ENCODE measurements around the gene CARD6. TPM values are rescaled to one million over a fixed set of nuclear protein-coding genes. Genes with fewer than 3 reads are reported as not detected.
A peak's percentile ranks its signal among the peaks of the same experiment; 100 is the strongest.
"Not testable (repeated sequence)": the region's sequence is repeated elsewhere in the genome, so short reads cannot be mapped to it uniquely, and the experiment has no call there.

The CARD6 gene
- total and polyA plus RNA-seq, 11 donors: 2.2 to 13.0 (median 5.6) TPM

DNA sequence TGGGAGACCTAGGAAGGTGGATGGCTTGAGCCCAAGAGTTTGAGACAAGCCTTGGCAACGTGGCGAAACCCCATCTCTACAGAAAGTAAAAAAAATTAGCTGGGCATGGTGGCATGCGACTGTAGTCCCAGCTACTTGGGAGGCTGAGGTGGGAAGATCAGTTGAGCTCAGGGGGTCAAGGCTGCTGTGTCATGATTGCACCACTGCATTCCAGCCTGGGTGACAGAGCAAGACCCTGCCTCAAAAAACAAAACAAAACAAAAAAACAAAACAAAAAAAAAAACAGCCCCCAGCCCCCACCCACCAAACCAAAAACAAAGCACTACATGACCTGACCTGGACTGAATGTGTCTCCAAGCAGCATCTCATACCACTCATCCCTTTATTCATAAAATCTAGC, 34.8 kb downstream of the CARD6 start:
- no peak for DNase-seq
- WGBS, 4 donors: 77 to 89% (median 81%) methylated on average over 3 of the region's 3 CpGs

DNA sequence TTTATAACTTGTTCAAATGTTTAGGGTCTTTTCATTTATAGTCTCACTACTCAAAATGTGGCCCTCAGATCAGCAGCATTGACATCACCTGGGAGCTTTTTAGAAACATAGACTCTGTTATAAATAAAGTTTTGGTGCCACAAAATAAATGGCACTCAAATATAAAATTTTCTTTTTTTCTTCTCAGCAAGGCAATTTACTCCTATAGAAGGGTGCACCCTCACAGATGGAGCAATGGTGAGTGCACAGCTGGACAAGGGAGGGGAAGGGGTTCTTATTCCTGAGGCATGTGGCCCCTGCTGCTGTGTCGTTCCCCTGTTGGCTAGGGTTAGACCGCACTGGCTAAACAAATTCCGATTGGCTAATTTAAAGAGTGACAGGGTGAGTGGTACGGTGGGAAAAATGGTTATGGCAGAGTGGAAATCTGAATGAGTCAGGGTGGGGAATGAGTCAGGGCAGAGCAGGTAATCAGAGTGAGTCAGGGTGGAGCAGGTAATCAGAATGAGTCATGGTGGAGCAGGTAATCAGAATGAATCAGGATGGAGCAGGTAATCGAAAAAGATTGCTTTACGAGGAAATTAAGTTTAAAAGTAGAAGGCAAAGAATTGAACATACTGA, 36.3 kb downstream of the CARD6 start:
- H3K9me3 ChIP-seq: peaks cover 0 to 5% (median 0%) of the 10 kb centered on the region in 12 donors
- ATAC-seq (no peak), DNase-seq (no peak)
- no peak overlapping the region for H3K27ac ChIP-seq
- H3K36me3 ChIP-seq: no peaks in the 10 kb centered on the region
- no peak for TF ChIP-seq POLR2A (IDR thresholded peaks at IDR 0.05)
- TF ChIP-seq, protein P1, sequence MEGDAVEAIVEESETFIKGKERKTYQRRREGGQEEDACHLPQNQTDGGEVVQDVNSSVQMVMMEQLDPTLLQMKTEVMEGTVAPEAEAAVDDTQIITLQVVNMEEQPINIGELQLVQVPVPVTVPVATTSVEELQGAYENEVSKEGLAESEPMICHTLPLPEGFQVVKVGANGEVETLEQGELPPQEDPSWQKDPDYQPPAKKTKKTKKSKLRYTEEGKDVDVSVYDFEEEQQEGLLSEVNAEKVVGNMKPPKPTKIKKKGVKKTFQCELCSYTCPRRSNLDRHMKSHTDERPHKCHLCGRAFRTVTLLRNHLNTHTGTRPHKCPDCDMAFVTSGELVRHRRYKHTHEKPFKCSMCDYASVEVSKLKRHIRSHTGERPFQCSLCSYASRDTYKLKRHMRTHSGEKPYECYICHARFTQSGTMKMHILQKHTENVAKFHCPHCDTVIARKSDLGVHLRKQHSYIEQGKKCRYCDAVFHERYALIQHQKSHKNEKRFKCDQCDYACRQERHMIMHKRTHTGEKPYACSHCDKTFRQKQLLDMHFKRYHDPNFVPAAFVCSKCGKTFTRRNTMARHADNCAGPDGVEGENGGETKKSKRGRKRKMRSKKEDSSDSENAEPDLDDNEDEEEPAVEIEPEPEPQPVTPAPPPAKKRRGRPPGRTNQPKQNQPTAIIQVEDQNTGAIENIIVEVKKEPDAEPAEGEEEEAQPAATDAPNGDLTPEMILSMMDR (IDR thresholded peaks at IDR 0.05): no peak
- H3K4me3 ChIP-seq: no peak overlapping the region
- no peaks in the 10 kb centered on the region for H3K27me3 ChIP-seq
- 90 to 97% (median 94%) methylated on average over 6 of the region's 6 CpGs for WGBS, 4 donors
- intact Hi-C loops (cut with DNase I): loop anchor here in 9 of 10 donors (5.0 to 10.0 kb wide), 10 partner anchors 35 to 1300 kb away; partner anchors contain the start of genes TTC33 (in 4 of the 9), CARD6 (in 1 of the 9) and RPL37 (in 1 of the 9)
- H3K4me1 ChIP-seq: peaks cover 0 to 4% (median 0%) of the 10 kb centered on the region in 12 donors

More for the DNA sequence above, 34.8 kb downstream of the CARD6 start:
- Histone ChIP-seq H3K9me3 (no peaks in the 10 kb centered on the region), H3K4me1 (peaks cover 0 to 4% (median 0%) of the 10 kb centered on the region in 12 donors), H3K36me3 (no peaks in the 10 kb centered on the region), H3K27me3 (no peaks in the 10 kb centered on the region), H3K27ac (no peak overlapping the region), H3K4me3 (no peak overlapping the region)
- intact Hi-C loops (cut with DNase I): loop anchor here in 9 of 10 donors (5.0 to 10.0 kb wide), 10 partner anchors 34 to 1299 kb away; partner anchors contain the start of genes TTC33 (in 4 of the 9), CARD6 (in 1 of the 9) and RPL37 (in 1 of the 9)
- ATAC-seq: no peak
- TF ChIP-seq, protein P1 (IDR thresholded peaks at IDR 0.05): no peak
- TF ChIP-seq POLR2A (IDR thresholded peaks at IDR 0.05): no peak

DNA sequence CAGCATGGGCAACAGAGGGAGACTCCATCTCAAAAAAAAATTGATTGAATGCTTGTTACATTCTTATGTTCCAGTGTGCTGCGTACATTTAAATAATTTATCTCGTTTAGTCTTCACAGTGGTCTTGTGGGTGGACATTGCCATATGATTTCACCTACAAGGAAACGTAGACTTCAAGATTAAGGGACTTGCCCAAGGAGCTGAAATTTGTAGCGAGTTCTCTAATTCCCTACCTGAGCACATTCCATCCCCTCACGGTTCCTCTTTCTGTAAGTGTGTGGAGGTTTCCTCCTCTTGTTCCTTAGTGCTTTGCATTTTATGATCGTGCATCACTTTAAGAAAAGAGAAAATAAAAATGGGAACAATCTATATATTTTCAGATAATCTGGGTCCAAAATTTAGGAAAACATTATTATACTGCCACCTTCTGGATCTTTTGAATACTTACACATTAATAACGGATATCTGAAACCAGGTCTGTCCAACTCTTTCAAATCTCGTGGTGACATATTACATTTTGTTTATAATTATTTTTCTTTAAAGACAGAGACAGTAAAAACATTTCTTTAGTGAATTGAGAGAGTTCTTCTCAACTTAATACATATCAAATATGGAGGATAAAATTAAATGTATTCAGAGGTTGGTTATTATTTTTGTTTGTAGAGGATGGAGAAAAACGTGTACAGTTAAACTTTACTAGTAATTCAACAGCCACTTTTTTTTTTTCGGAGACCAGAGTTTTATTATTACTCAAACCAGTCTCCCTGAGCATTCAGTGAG, 38.2 kb downstream of the CARD6 start:
- H3K36me3 ChIP-seq: no peaks in the 10 kb centered on the region
- ATAC-seq: no peak
- DNase-seq: no peak
- no peaks in the 10 kb centered on the region for H3K27me3 ChIP-seq
- no peak overlapping the region for H3K4me3 ChIP-seq
- 32 to 39% (median 34%) methylated on average over 10 of the region's 10 CpGs for WGBS, 4 donors
- peaks cover 0 to 4% (median 0%) of the 10 kb centered on the region in 12 donors for H3K4me1 ChIP-seq
- no peak for TF ChIP-seq POLR2A (IDR thresholded peaks at IDR 0.05)
- TF ChIP-seq, protein P1 (IDR thresholded peaks at IDR 0.05): peak; percentile 47 to 72 (median 64)
- H3K27ac ChIP-seq: no peak overlapping the region
- intact Hi-C loops (cut with DNase I): loop anchor here (1.0 to 10.0 kb wide), 12 partner anchors 37 to 1302 kb away; partner anchors contain the start of genes TTC33 (in 8 of the 10), CARD6 (in 1 of the 10) and RPL37 (in 1 of the 10)
- peaks cover 0 to 5% (median 0%) of the 10 kb centered on the region in 12 donors for H3K9me3 ChIP-seq

DNA sequence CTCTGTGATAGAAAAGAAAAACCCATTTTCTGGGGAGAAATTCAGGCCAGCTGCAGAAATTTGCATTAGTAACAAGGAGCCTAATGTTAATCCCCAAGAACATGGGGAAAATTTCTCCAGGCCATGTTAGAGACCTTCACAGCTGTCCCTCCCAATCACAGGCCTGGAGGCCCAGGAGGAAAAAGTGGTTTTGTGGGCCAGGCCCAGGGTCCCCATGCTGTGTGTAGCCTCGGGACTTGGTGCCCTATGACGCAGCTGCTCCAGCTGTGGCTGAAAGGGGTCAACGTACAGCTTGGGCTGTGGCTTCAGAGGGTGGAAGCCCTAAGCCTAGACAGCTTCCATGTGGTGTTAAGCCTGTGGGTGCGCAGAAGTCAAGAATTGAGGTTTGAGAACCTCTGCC, 41.1 kb downstream of the CARD6 start:
- 91 to 100% (median 93%) methylated on average over 4 of the region's 4 CpGs for WGBS, 4 donors
- H3K9me3 ChIP-seq: peaks cover 0 to 5% (median 0%) of the 10 kb centered on the region in 12 donors
- DNase-seq (no peak), ATAC-seq (no peak)
- H3K27ac ChIP-seq: no peak overlapping the region
- H3K36me3 ChIP-seq: no peaks in the 10 kb centered on the region
- no peaks in the 10 kb centered on the region for H3K27me3 ChIP-seq
- TF ChIP-seq, protein P1 (IDR thresholded peaks at IDR 0.05): no peak
- TF ChIP-seq POLR2A (IDR thresholded peaks at IDR 0.05): no peak
- H3K4me3 ChIP-seq: no peak overlapping the region
- intact Hi-C loops (cut with DNase I): loop anchor here in 2 of 10 donors (10.0 kb wide), 2 partner anchors 937 to 1307 kb away; no protein-coding TSS in a partner anchor
- peaks cover 0 to 4% (median 0%) of the 10 kb centered on the region in 12 donors for H3K4me1 ChIP-seq

DNA sequence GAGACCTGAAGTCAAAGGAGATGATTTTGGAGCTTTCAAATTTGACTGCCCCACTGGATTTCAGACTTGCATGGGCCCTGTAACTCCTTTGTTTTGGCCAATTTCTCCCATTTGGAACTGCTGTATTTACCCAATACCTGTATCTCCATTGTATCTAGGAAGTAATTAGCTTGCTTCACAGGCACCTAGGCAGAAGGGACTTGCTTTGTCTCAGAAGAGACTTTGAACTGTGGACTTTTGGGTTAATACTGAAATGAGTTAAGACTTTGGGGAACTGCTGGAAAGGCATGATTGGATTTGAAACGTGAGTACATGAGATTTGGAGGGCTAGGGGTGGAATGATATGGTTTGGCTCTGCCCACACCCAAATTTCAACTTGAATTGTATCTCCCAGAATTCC, 41.9 kb downstream of the CARD6 start:
- DNase-seq, H3K27ac ChIP-seq, H3K4me1 ChIP-seq, H3K4me3 ChIP-seq, H3K36me3 ChIP-seq, H3K27me3 ChIP-seq, ATAC-seq, H3K9me3 ChIP-seq: not testable (repeated sequence)
- 39 to 53% (median 51%) methylated on average over 1 of the region's 1 CpG for WGBS, 4 donors
- intact Hi-C loops (cut with DNase I): loop anchor here in 2 of 10 donors (10.0 kb wide), 2 partner anchors 938 to 1308 kb away; no protein-coding TSS in a partner anchor
